ENCODE data around the gene HTR3B. TPM values are rescaled to one million over a fixed set of nuclear protein-coding genes. Genes with fewer than 3 reads are reported as not detected.

HTR3B gene
- total RNA-seq, 1 experiment from 2014 or later = not detected

GRCh38 chr11:113977701-113978100 is 73.1 kb downstream of the HTR3B start:
- Mint-ChIP-seq H3K4me1 (peaks cover 21 to 23% of the 10 kb centered on the region in 2 experiments), H3K27ac (no peak overlapping the region), H3K27me3 (ENCODE audit: low read depth) (peaks cover 12% of the 10 kb centered on the region), H3K9me3 (no peaks in the 10 kb centered on the region), H3K36me3 (ENCODE audit: insufficient read depth in 1 of 3, low read depth in 3 of 3) (no peaks in the 10 kb centered on the region; a peak in 1 of 7 replicates), H3K4me3 (no peak overlapping the region)
- H3K79me1 ChIP-seq (ENCODE audit: insufficient read depth, low read depth, low read length, poor library complexity, severe bottlenecking) = no peaks in the 10 kb centered on the region
- H3K4ac ChIP-seq (ENCODE audit: low read depth, low read length) = no peak overlapping the region
- H2BK20ac ChIP-seq (ENCODE audit: low read depth, low read length, poor library complexity, severe bottlenecking) = no peak overlapping the region
- no peak overlapping the region for H2AFZ ChIP-seq (ENCODE audit: low read length)
- H3K23me2 ChIP-seq (ENCODE audit: insufficient read length, low read depth, low read length, poor library complexity, severe bottlenecking) = peaks cover 3% of the 10 kb centered on the region
- H3K18ac ChIP-seq (ENCODE audit: insufficient read length, low read depth, low read length) = no peak overlapping the region
- no peak overlapping the region for H2AK5ac ChIP-seq (ENCODE audit: insufficient read length, low read length)
- H2BK120ac ChIP-seq (ENCODE audit: low read depth, low read length, poor library complexity, severe bottlenecking) = no peak overlapping the region
- no peak overlapping the region for H4K5ac ChIP-seq (ENCODE audit: insufficient read length, low read depth, low read length)
- no peak overlapping the region for H2BK5ac ChIP-seq (ENCODE audit: insufficient read length, low read length)
- no peaks in the 10 kb centered on the region for H3K27me3 ChIP-seq (ENCODE audit: insufficient read depth, low read length)
- no peak overlapping the region for H3K23ac ChIP-seq (ENCODE audit: insufficient read length, low read depth, low read length)
- no peaks in the 10 kb centered on the region for H4K20me1 ChIP-seq (ENCODE audit: control insufficient read depth, insufficient read depth, insufficient read length)
- DNase-seq = no peak
- H4K91ac ChIP-seq (ENCODE audit: insufficient read length, low read depth, low read length) = no peak overlapping the region
- no peak overlapping the region for H4K8ac ChIP-seq (replicated peaks; ENCODE audit: insufficient read length, low read depth, low read length)
- no peak overlapping the region for H3K14ac ChIP-seq (ENCODE audit: insufficient read depth, low read length)
- no peaks in the 10 kb centered on the region for H3K79me2 ChIP-seq (ENCODE audit: insufficient read depth, low read length)
- H3K56ac ChIP-seq (ENCODE audit: insufficient read length, low read depth, low read length) = no peak overlapping the region
- H3K4me2 ChIP-seq (ENCODE audit: insufficient read depth, insufficient read length, low read length) = no peak overlapping the region
- H2BK15ac ChIP-seq (ENCODE audit: low read depth, low read length) = no peak overlapping the region
- H3K9ac ChIP-seq (ENCODE audit: extremely low read depth, insufficient read length, low read length) = no peak overlapping the region
- H2BK12ac ChIP-seq (ENCODE audit: insufficient read length, low read depth, low read length) = no peak overlapping the region
- H3T11ph ChIP-seq (ENCODE audit: low read length) = no peak overlapping the region
- H3K27ac ChIP-seq (ENCODE audit: insufficient read length, low read depth, low read length) = no peak overlapping the region
- no peak for TF ChIP-seq CTCF (conservative IDR thresholded peaks at IDR 0.05)
- no peaks in the 10 kb centered on the region for H3K9me3 ChIP-seq (ENCODE audit: control insufficient read depth, low read depth, low read length)
- H3K4me1 ChIP-seq (ENCODE audit: insufficient read depth, low read length) = peaks cover 4% of the 10 kb centered on the region; the same call in 1 of the 2 replicates
- WGBS (ENCODE audit: extremely low coverage, insufficient read length, low lambda C conversion rate) = no CpG with 5 or more reads among the region's 11 CpGs
